Heart right ventricle (tissue), 12 donors: ENCODE measurements around the gene SPDYE9. TPM values are rescaled to one million over a fixed set of nuclear protein-coding genes. Genes with fewer than 3 reads are reported as not detected.

Source experiments
- polyA plus RNA-seq, 2 donors: library from polyadenylated mRNA; stranded (reverse); fragments of 200-250 nt; gene quantifications; one replicate each; pipeline ENCODE4 v1.2.3, GENCODE V29; 2013
- total RNA-seq, 10 donors: library from RNA; stranded (reverse); fragmentation: NEBNext Ultra II Directional in 3 of 10; extraction: Animal tissue kit (Norgen Biotek cat#: 25700) in 3 of 10; gene quantifications; one replicate each; pipeline versions ENCODE4 v1.2.1 to v1.2.4, GENCODE V29; 2021 to 2023
- donor health status: ischemic (EF 13 %, LVEDD 7.1; RV severe dilation, severe dysfunction).
- donor health status: healthy with polysubstance abuse.
- donor health status: DM: no; HTN: yes; CAD: no.
- donor health status: DM: no; HTN: no; CAD: no.
- donor health status: ischemic (EF 25% LVEDD 6.9; RV normal size, moderate dysfunction).
- donor health status: ischemic (EF 25% LVEDD 5.7; RV mildly dilated, moderate dysfunction).
- donor health status: healthy.
- donor health status: nonischemic (EF 11% LVEDD 7.7; RV severe dilation, severe dysfunction).
- donor health status: DM: yes; HTN: yes; CAD: no.
- donor health status: PGD.
- donor health status: ischemic (EF 29% LVEDD 5.4; RV normal size, mild dysfunction).
- donor health status: nonischemic (EF 23%, LVEDD 6.1; RV moderate dilation, normal function).

Gene SPDYE9
- total and polyA plus RNA-seq, 12 donors, result not detected

Other genes starting within 250 kb of the SPDYE9 start
- gene POM121, start 160.9 kb downstream of the SPDYE9 start, total RNA-seq, result 10 to 100 TPM; 15.1 to 23.5 (median 18.3) TPM
- gene POM121, start 160.9 kb downstream of the SPDYE9 start, polyA plus RNA-seq, result 10 to 100 TPM in 1 of 2 donors, 1 to 10 TPM in 1; 8.1 to 13.5 TPM
- under 1 TPM in 5 of 10 donors, not detected in 5; 0.24 to 0.72 (median 0.42) TPM for gene TRIM74, start 116.6 kb downstream of the SPDYE9 start, total RNA-seq
- under 1 TPM in 1 of 2 donors, not detected in 1; 0.14 TPM for gene TRIM74, start 116.6 kb downstream of the SPDYE9 start, polyA plus RNA-seq
- gene SPDYE8, start 56.3 kb downstream of the SPDYE9 start, total RNA-seq, result not detected
- gene SPDYE8, start 56.3 kb downstream of the SPDYE9 start, polyA plus RNA-seq, result not detected
- gene SPDYE11, start 28.1 kb downstream of the SPDYE9 start, total RNA-seq, result not detected
- gene SPDYE11, start 28.1 kb downstream of the SPDYE9 start, polyA plus RNA-seq, result not detected
- 10 to 100 TPM; 11.2 to 17.5 (median 14.2) TPM for gene NSUN5, start 222.8 kb upstream of the SPDYE9 start, total RNA-seq
- 10 to 100 TPM; 17.2 to 36.8 TPM for gene NSUN5, start 222.8 kb upstream of the SPDYE9 start, polyA plus RNA-seq
- under 1 TPM in 6 of 10 donors, not detected in 4; 0.15 to 0.62 (median 0.34) TPM for gene TRIM50, start 242.0 kb upstream of the SPDYE9 start, total RNA-seq
- under 1 TPM; 0.04 to 0.15 TPM for gene TRIM50, start 242.0 kb upstream of the SPDYE9 start, polyA plus RNA-seq
- not detected for gene FKBP6, start 242.1 kb upstream of the SPDYE9 start, total RNA-seq
- gene FKBP6, start 242.1 kb upstream of the SPDYE9 start, polyA plus RNA-seq, result not detected